Fibroblast of pulmonary artery (primary cell): ENCODE results near the gene FRMD4A.
A peak's percentile ranks its signal among the peaks of the same experiment; 100 is the strongest.

Experiments
- DNase-seq: peaks from one replicate; pipeline ENCODE4 v3.0.0-alpha.2; 2010; ENCODE audit warnings: low read depth
- H3K4me3 ChIP-seq: replicated peaks from 2 replicates; pipeline ENCODE4 v1.5.1; 2011; ENCODE audit warnings: low read depth, mild to moderate bottlenecking, control low read depth, low read length, moderate library complexity
- CTCF ChIP-seq: IDR thresholded peaks from 2 replicates; pipeline ENCODE4 v1.5.1; 2011; ENCODE audit warnings: mild to moderate bottlenecking, control low read depth, low read length, inconsistent platforms; ENCODE audit errors: missing control alignments

The FRMD4A gene

GRCh38 chr10:14195433-14195832 is 135.3 kb downstream of the FRMD4A start:
- TF ChIP-seq CTCF, result no peak
- no peak for DNase-seq
- H3K4me3 ChIP-seq, result no peak overlapping the region

DNA sequence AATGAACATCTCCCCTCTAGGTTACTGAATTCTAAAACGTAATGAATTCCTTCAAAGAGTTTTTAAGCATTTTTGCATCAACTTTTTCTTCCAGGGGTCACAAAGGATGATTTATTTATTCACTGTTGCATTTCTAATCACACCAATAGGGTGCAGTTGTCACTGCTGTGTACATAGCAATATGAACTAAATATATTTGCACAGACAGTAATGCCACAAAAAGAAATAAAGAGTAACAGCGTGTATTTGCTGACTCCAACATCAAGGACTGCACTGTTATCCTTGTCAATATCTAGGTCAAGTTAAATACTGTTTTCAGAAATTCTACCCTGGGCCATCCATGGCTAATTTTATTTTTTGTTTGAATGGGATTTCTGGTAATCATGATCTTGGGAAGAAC is 138.0 kb downstream of the FRMD4A start:
- no peak for TF ChIP-seq CTCF
- DNase-seq, result no peak
- H3K4me3 ChIP-seq, result no peak overlapping the region

DNA sequence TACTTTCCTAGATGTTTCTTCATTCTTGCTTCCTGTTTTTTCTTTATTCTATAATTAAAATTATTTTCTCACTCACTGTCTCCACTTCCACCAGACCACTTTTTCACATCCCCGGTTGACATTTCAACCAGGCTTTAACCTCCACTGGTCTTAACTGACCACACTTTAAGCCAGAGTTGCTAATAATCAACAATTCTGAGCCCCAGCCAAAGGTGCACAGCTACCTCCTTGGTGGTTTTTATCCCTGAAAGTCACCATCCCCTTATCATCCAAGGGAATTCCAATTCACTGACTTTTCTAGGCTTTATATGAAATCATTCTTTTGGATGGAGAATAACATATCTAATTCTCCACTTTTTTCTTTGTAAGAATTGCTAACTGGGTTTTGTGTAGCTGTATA is 138.9 kb downstream of the FRMD4A start:
- no peak for TF ChIP-seq CTCF
- no peak for DNase-seq
- no peak overlapping the region for H3K4me3 ChIP-seq

- DNase-seq, result no peak
- TF ChIP-seq CTCF, result no peak
- no peak overlapping the region for H3K4me3 ChIP-seq
These were observed 139.3 kb downstream of the FRMD4A start for GRCh38 chr10:14191407-14191806.

GRCh38 chr10:14190702-14191101 is 140.0 kb downstream of the FRMD4A start:
- TF ChIP-seq CTCF, result no peak
- H3K4me3 ChIP-seq, result no peak overlapping the region
- no peak for DNase-seq

DNA sequence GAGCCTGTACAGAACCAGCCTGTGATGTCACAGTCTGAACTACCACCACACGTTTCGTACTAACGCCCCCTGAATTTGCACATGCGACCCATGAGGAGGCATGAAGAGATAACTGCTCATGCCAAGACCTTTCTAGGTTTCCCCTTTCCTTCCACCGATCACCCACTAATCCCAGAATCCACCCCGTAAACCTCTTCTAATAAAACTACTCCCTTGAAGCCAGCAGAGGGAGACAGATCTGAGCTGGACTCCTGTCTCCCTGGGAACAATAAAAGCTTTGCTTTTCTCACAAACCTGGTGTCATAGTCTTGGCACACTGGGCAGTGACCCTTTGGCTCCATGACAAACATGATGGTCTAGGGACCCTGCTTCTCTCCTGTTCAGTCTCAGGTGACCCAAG is 144.5 kb downstream of the FRMD4A start:
- no peak overlapping the region for H3K4me3 ChIP-seq
- no peak for DNase-seq
- peak; percentile 32 for TF ChIP-seq CTCF

GRCh38 chr10:14185316-14186045 is 145.2 kb downstream of the FRMD4A start:
- no peak for TF ChIP-seq CTCF
- peak; percentile 69 for DNase-seq
- no peak overlapping the region for H3K4me3 ChIP-seq
